Measurements from ENCODE around the gene CAPN10.

Gene CAPN10

GRCh38 chr2:240630771-240631547 is 44.4 kb downstream of the CAPN10 start:
- TF ChIP-seq REST (IDR thresholded peaks at IDR 0.05; ENCODE audit: insufficient replicate concordance, low read depth) (no peak), POLR2AphosphoS5 (IDR thresholded peaks at IDR 0.05; ENCODE audit: low read depth) (no peak), CTCF (IDR thresholded peaks at IDR 0.05; ENCODE audit: insufficient read depth, low read length) (no peak), SPI1 (IDR thresholded peaks at IDR 0.05; ENCODE audit: borderline replicate concordance, low read depth) (no peak), GABPA (IDR thresholded peaks at IDR 0.05; ENCODE audit: low read depth) (no peak)
- Histone ChIP-seq H3K27ac (replicated peaks) (no peak overlapping the region), H3K4me3 (replicated peaks; ENCODE audit: insufficient read depth, low read length) (no peak overlapping the region), H3K27me3 (ENCODE audit: insufficient read depth, poor library complexity, severe bottlenecking) (no peaks in the 10 kb centered on the region)
- DNase-seq (ENCODE audit: low read depth in 1 of 2, low spot score in 1 of 2) = no peak

GRCh38 chr2:240631548-240632305 is 45.2 kb downstream of the CAPN10 start:
- no peaks in the 10 kb centered on the region for H3K27me3 ChIP-seq (ENCODE audit: insufficient read depth, poor library complexity, severe bottlenecking)
- DNase-seq (ENCODE audit: low read depth in 1 of 2, low spot score in 1 of 2) = no peak

More at GRCh38 chr2:240631548-240632305, 45.2 kb downstream of the CAPN10 start:
- H3K27ac ChIP-seq (replicated peaks) = no peak overlapping the region
- TF ChIP-seq GABPA (IDR thresholded peaks at IDR 0.05; ENCODE audit: low read depth) (no peak), CTCF (IDR thresholded peaks at IDR 0.05; ENCODE audit: insufficient read depth, low read length) (no peak), REST (IDR thresholded peaks at IDR 0.05; ENCODE audit: insufficient replicate concordance, low read depth) (no peak), SPI1 (IDR thresholded peaks at IDR 0.05; ENCODE audit: borderline replicate concordance, low read depth) (no peak), POLR2AphosphoS5 (IDR thresholded peaks at IDR 0.05; ENCODE audit: low read depth) (no peak)
- no peak overlapping the region for H3K4me3 ChIP-seq (replicated peaks; ENCODE audit: insufficient read depth, low read length)

Data from HL-60 (cell line).